Ishikawa (cell line): ENCODE results near the gene APOA4.

Experiments
- CEBPB ChIP-seq: IDR thresholded peaks from 2 replicates; pipeline ENCODE4 v1.6.1; 2012
- CREB1 ChIP-seq: IDR thresholded peaks from 2 replicates; pipeline ENCODE4 v1.6.1; 2012; ENCODE audit warnings: low read depth
- EGR1 ChIP-seq: IDR thresholded peaks from 2 replicates; pipeline ENCODE4 v1.6.1; 2012
- EP300 ChIP-seq: IDR thresholded peaks from 2 replicates; pipeline ENCODE4 v1.6.1; 2012; ENCODE audit warnings: borderline replicate concordance
- FOXM1 ChIP-seq: IDR thresholded peaks from 2 replicates; pipeline ENCODE4 v1.6.1; 2012; ENCODE audit warnings: low read depth, borderline replicate concordance
- MAX ChIP-seq: IDR thresholded peaks from 2 replicates; pipeline ENCODE4 v1.6.1; 2012
- NFIC ChIP-seq: IDR thresholded peaks from 2 replicates; pipeline ENCODE4 v1.6.1; 2012
- RAD21 ChIP-seq: IDR thresholded peaks from 2 replicates; pipeline ENCODE4 v1.6.1; 2012; ENCODE audit warnings: low read depth
- REST ChIP-seq: IDR thresholded peaks from 2 replicates; pipeline ENCODE4 v1.6.1; 2012; ENCODE audit warnings: low read depth, mild to moderate bottlenecking
- TAF1 ChIP-seq: IDR thresholded peaks from 2 replicates; pipeline ENCODE4 v1.6.1; 2012; ENCODE audit warnings: low read depth, mild to moderate bottlenecking
- TCF12 ChIP-seq: IDR thresholded peaks from 2 replicates; pipeline ENCODE4 v1.6.1; 2012; ENCODE audit warnings: low read depth
- TEAD4 ChIP-seq: IDR thresholded peaks from 2 replicates; pipeline ENCODE4 v1.6.1; 2012
- USF1 ChIP-seq: IDR thresholded peaks from 2 replicates; pipeline ENCODE4 v1.6.1; 2012
- YY1 ChIP-seq: IDR thresholded peaks from 2 replicates; pipeline ENCODE4 v1.6.1; 2012; ENCODE audit warnings: low read depth
- ZBTB7A ChIP-seq: IDR thresholded peaks from 2 replicates; pipeline ENCODE4 v1.6.1; 2012; ENCODE audit warnings: low read depth

APOA4 gene

GRCh38 chr11:116852261-116853031, 29.3 kb upstream of the APOA4 start:
- TF ChIP-seq RAD21, result no peak
- no peak for TF ChIP-seq REST
- no peak for TF ChIP-seq CEBPB
- TF ChIP-seq FOXM1, result no peak
- TF ChIP-seq EP300, result no peak
- no peak for TF ChIP-seq CREB1

- TF ChIP-seq ZBTB7A, result no peak
Observed at GRCh38 chr11:116851626-116852025, 28.5 kb upstream of the APOA4 start.

- TF ChIP-seq USF1 (no peak), TCF12 (no peak), CREB1 (no peak), FOXM1 (no peak), EGR1 (no peak), REST (no peak)
Observed at GRCh38 chr11:116849486-116849885, 26.4 kb upstream of the APOA4 start.

GRCh38 chr11:116849060-116849459, 26.0 kb upstream of the APOA4 start:
- no peak for TF ChIP-seq ZBTB7A
- no peak for TF ChIP-seq TAF1
- no peak for TF ChIP-seq CREB1
- no peak for TF ChIP-seq EP300
- no peak for TF ChIP-seq TCF12
- TF ChIP-seq EGR1, result no peak
- no peak for TF ChIP-seq FOXM1
- TF ChIP-seq CEBPB, result no peak
- TF ChIP-seq NFIC, result no peak
- no peak for TF ChIP-seq MAX
- TF ChIP-seq USF1, result no peak

- TF ChIP-seq FOXM1 (no peak), EP300 (no peak), TCF12 (no peak), CEBPB (no peak), NFIC (no peak), REST (no peak), TEAD4 (no peak), YY1 (no peak), RAD21 (no peak), TAF1 (no peak), CREB1 (no peak), ZBTB7A (no peak)
Observed at GRCh38 chr11:116847612-116848011, 24.5 kb upstream of the APOA4 start.
